ENCODE data around the gene MERTK.

Gene MERTK

GRCh38 chr2:111896024-111896423 is 2.4 kb upstream of the MERTK start:
- no peak for DNase-seq (ENCODE audit: extremely low spot score)
- no peak for TF ChIP-seq CTCF (IDR thresholded peaks at IDR 0.05; ENCODE audit: control extremely low read depth, extremely low read depth, low read depth, missing control alignments)
- CTCF ChIA-PET, result interaction anchor here (0.8 to 4.0 kb wide), 4 partner anchors 9 to 32 kb away, joined by 3 to 19 read pairs (median 4); no protein-coding TSS in a partner anchor
- POLR2A ChIA-PET, result no interaction called here

DNA sequence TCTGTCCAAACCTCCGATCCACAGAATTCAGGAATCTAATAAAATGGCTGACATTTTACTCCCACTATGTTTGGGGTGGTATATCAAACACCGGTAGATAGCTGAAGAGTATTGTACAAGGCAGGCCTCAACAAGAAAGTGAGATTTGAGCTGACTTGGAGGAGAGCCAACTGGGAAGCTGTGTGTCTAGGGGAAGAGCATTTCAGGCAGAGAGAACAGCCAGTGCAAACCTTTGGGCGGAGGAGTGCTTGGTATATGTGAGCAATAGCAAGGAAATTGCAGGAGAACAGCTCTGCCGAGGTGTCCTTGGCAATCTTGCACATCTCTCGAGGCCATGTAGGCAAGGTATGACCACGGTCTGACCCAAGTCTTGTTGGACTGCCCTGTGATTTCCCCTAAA is 1.8 kb upstream of the MERTK start:
- POLR2A ChIA-PET, result no interaction called here
- TF ChIP-seq CTCF (IDR thresholded peaks at IDR 0.05; ENCODE audit: control extremely low read depth, extremely low read depth, low read depth, missing control alignments), result no peak
- CTCF ChIA-PET, result interaction anchor here (1.1 to 4.0 kb wide), 3 partner anchors 9 to 151 kb away, joined by 3 to 19 read pairs (median 4); no protein-coding TSS in a partner anchor
- DNase-seq (ENCODE audit: extremely low spot score), result peak; percentile 1

GRCh38 chr2:111897630-111897923 is 830 bp upstream of the MERTK start:
- ChIA-PET CTCF (interaction anchor here (1.5 to 4.0 kb wide), 2 partner anchors 10 to 150 kb away, joined by 4 to 19 read pairs; no protein-coding TSS in a partner anchor), POLR2A (no interaction called here)
- TF ChIP-seq CTCF (IDR thresholded peaks at IDR 0.05; ENCODE audit: control extremely low read depth, extremely low read depth, low read depth, missing control alignments), result no peak
- no peak for DNase-seq (ENCODE audit: extremely low spot score)

- no peak for DNase-seq (ENCODE audit: extremely low spot score)
- POLR2A ChIA-PET, result no interaction called here
- CTCF ChIA-PET, result interaction anchor here (4.0 kb wide), 1 partner anchor 12 kb away, joined by 19 read pairs; no protein-coding TSS in a partner anchor
Measured at GRCh38 chr2:111898703-111899514, 502 bp downstream of the MERTK start.

GRCh38 chr2:111900859-111901258 is 2.5 kb downstream of the MERTK start:
- ChIA-PET CTCF (interaction anchor here (1.2 to 1.3 kb wide), 2 partner anchors 13 to 818 kb away, joined by 3 to 9 read pairs; no protein-coding TSS in a partner anchor), POLR2A (interaction anchor here (0.5 kb wide), 1 partner anchor 38 kb away, joined by 6 read pairs; no protein-coding TSS in a partner anchor)
- peak; percentile 43 for TF ChIP-seq CTCF (IDR thresholded peaks at IDR 0.05; ENCODE audit: control extremely low read depth, extremely low read depth, low read depth, missing control alignments)
- no peak for DNase-seq (ENCODE audit: extremely low spot score)

More at GRCh38 chr2:111898703-111899514, 502 bp downstream of the MERTK start:
- no peak for TF ChIP-seq CTCF (IDR thresholded peaks at IDR 0.05; ENCODE audit: control extremely low read depth, extremely low read depth, low read depth, missing control alignments)

DNA sequence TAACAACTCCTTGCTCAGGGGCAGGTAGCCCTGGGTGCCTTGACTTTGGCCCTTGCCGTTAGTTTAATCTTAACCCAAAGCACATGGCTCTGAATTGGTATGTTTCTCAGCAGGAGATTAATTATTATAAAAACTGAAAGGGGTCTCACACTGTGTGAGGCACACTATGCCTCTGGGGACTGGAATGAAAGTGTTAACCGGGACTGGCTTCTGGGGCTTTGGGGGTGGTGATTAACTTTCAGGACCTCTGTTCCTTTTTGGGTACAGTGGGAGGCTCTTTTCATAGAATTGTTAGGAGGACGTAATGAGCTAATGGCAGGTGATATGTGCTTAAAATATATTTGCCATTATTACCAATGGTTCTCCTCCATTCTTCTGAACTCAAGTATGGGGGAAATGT is 5.1 kb downstream of the MERTK start:
- POLR2A ChIA-PET, result no interaction called here
- TF ChIP-seq CTCF (IDR thresholded peaks at IDR 0.05; ENCODE audit: control extremely low read depth, extremely low read depth, low read depth, missing control alignments), result no peak
- CTCF ChIA-PET, result interaction anchor here (0.6 to 0.9 kb wide), 2 partner anchors 16 to 20 kb away, joined by 3 read pairs; partner anchors contain the start of gene ANAPC1
- DNase-seq (ENCODE audit: extremely low spot score), result no peak
